Activated T-helper 2 cell treated with anti-CD3 and anti-CD28 coated beads, Interferon-gamma antibody, Interleukin-2, Interleukin-4, amounts not matched to agents 10 μg/mL and 5 μg/mL and 100 μg/mL, durations not matched to agents 14 hours and 24 hours and 36 hours (primary cell): ENCODE measurements around the gene SH3PXD2A. TPM values are rescaled to one million over a fixed set of nuclear protein-coding genes. Genes with fewer than 3 reads are reported as not detected.

Experiments
- DNase-seq: peaks from one replicate; pipeline ENCODE4 v3.0.0; 2021; ENCODE audit warnings: low spot score
- H3K27ac Mint-ChIP-seq: one replicate; pipeline ENCODE4 v1.8.0; 2021; ENCODE audit warnings: mixed read lengths
- H3K27me3 Mint-ChIP-seq: one replicate; pipeline ENCODE4 v1.8.0; 2021; ENCODE audit warnings: low read depth, mixed read lengths
- H3K36me3 Mint-ChIP-seq: one replicate; pipeline ENCODE4 v1.8.0; 2021; ENCODE audit warnings: low read depth, mixed read lengths
- H3K4me1 Mint-ChIP-seq: one replicate; pipeline ENCODE4 v1.8.0; 2021; ENCODE audit warnings: low read depth, mixed read lengths
- H3K4me3 Mint-ChIP-seq: one replicate; pipeline ENCODE4 v1.8.0; 2021; ENCODE audit warnings: low read depth, mild to moderate bottlenecking, moderate library complexity, mixed read lengths
- H3K9me3 Mint-ChIP-seq: one replicate; pipeline ENCODE4 v1.8.0; 2021; ENCODE audit warnings: mixed read lengths
- intact Hi-C: fragments of 100-400 bp; cut with micrococcal nuclease; formaldehyde crosslinking; loops from one replicate; pipeline ENCODE4 v1.15.1; 2023
- total RNA-seq: library from RNA; stranded (reverse); gene quantifications from 2 replicates; pipeline ENCODE4 v1.2.3, GENCODE V29; 2022

SH3PXD2A gene
- total RNA-seq, 1 donor from 2014 or later: 8.6 TPM

DNA sequence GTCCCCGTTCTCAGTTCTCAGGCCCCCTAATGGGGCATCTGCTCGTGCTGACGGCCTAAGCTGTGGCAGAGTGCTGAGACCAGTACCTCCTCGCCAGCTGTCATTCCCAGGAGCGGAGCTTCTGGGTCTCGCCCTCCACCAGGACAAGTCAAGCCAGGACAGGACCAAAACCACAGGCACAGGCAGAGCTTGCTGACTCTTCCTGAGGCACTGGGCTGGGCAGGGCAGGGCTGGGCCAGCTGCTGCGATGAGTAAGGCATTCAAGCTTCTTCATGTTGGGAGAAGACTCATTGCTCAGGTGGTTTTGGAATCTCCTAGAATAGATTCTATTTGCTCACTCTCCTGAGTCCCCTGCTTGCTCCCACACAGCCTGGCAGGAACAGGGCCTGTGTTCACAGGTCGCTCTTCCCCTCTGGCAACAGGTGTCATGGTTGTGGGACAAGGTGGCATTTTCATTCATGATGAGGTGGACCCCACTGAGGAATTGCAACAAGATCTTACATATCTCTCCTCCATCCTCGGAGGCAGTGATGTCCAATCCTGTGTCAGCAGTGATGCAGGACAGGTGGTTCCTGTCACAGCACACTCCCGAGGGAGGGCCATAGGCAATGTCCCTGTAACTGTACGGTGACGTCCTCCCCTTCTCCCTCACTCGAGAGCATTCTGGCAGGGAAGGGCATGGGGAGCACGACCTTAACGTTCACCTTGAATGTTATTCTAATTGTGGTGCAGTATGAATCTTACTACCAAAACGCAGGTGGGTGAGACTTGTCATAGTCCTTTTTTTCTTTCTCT is 17.0 kb upstream of the SH3PXD2A start:
- intact Hi-C loops: no loop called here
- no peak for DNase-seq
- Mint-ChIP-seq H3K27ac (no peak overlapping the region), H3K9me3 (no peaks in the 10 kb centered on the region), H3K36me3 (peaks cover 3% of the 10 kb centered on the region), H3K4me1 (no peaks in the 10 kb centered on the region), H3K4me3 (no peak overlapping the region), H3K27me3 (no peaks in the 10 kb centered on the region)

DNA sequence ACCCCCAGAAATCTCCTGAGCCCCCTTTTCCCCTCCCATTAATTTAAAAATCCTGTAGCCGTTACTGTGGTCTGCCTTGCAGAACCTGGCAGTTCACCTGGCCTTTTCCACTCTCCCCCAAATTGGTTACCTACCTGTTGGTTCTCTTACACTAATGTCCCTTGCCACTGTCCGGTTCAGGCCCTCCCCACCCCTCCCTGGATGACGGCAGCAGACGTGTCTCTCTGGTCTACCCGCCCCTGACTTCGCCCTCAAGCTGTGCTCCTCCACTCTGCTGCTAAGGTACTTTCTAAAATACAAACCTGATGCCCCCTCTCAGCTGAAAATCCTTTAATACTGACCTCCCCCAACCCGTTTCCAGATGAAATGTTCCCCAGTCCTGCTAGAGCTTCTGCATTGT is 15.6 kb upstream of the SH3PXD2A start:
- Mint-ChIP-seq H3K36me3 (peaks cover 3% of the 10 kb centered on the region), H3K4me3 (no peak overlapping the region)

DNA sequence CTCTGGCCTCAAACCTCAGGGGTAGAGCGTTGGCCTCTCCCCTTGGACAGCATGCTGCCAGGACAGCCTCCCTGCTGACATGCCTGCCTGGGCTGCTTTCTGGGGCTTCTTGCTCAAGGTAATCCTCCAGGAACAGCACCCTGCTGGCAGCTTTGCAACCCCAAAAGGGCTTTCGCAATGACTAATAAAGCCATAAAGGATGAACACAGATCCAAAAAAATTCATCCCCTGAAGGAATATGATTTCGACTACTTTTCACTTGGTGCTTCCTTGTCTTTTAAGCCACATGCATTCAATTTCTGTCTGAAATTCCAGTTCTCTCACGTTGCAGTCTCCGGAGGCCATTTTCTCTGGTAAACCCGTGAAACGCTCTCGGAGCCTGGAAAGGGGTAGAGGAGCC is 15.1 kb upstream of the SH3PXD2A start:
- Mint-ChIP-seq H3K9me3 (peaks cover 4% of the 10 kb centered on the region), H3K27me3 (no peaks in the 10 kb centered on the region), H3K4me1 (no peaks in the 10 kb centered on the region), H3K4me3 (no peak overlapping the region), H3K36me3 (peaks cover 3% of the 10 kb centered on the region), H3K27ac (no peak overlapping the region)
- no peak for DNase-seq
- intact Hi-C loops: no loop called here

More for the DNA sequence above, 15.6 kb upstream of the SH3PXD2A start:
- Mint-ChIP-seq H3K27ac (no peak overlapping the region), H3K27me3 (no peaks in the 10 kb centered on the region), H3K4me1 (no peaks in the 10 kb centered on the region), H3K9me3 (no peaks in the 10 kb centered on the region)
- no peak for DNase-seq
- intact Hi-C loops: no loop called here

DNA sequence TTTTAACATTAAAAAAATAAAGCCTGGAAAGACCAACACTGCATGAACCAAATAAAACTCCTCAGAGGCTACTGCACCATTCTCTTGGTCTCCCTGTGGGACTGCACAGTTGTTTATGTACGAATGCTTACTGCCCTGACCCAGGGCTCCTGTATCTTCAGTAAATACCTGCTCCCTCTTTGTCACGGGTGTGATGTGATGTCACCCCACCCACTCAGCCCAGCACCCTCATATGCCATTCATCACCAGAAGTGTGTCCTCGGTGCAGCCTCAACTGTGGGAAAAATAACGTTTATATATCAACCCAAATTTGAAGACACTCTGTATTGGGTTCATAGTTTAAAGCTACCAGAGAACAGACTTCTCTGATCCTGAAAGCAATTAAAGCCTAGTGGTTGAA is 14.0 kb upstream of the SH3PXD2A start:
- H3K27me3 Mint-ChIP-seq: peaks cover 1% of the 10 kb centered on the region
- peaks cover 14% of the 10 kb centered on the region for H3K9me3 Mint-ChIP-seq
- peaks cover 5% of the 10 kb centered on the region for H3K36me3 Mint-ChIP-seq
- no peak for DNase-seq
- H3K4me1 Mint-ChIP-seq: no peaks in the 10 kb centered on the region
- intact Hi-C loops: no loop called here
- no peak overlapping the region for H3K4me3 Mint-ChIP-seq
- H3K27ac Mint-ChIP-seq: no peak overlapping the region

DNA sequence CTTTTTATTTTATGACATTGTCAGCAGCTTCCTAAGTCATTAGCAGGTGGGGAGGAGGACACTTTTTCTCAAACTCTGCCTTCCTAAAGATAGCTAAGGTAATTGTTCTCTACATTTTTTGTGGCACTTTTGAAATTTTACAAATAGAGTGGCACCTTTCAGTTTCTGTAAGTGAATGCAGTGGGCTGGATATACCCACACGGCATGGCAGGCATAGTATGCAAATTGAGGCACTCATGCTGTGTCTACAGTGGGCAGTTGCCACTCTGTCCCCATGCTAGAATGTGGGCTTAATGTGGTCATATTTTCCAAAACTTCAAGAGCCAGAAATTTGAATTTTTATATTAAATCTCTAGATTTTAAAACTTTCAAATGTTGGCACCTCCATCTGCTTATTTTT is 12.8 kb upstream of the SH3PXD2A start:
- Mint-ChIP-seq H3K4me1 (no peaks in the 10 kb centered on the region), H3K27me3 (peaks cover 1% of the 10 kb centered on the region), H3K36me3 (peaks cover 5% of the 10 kb centered on the region), H3K27ac (no peak overlapping the region), H3K4me3 (no peak overlapping the region), H3K9me3 (peaks cover 18% of the 10 kb centered on the region)
- intact Hi-C loops: no loop called here
- DNase-seq: no peak

DNA sequence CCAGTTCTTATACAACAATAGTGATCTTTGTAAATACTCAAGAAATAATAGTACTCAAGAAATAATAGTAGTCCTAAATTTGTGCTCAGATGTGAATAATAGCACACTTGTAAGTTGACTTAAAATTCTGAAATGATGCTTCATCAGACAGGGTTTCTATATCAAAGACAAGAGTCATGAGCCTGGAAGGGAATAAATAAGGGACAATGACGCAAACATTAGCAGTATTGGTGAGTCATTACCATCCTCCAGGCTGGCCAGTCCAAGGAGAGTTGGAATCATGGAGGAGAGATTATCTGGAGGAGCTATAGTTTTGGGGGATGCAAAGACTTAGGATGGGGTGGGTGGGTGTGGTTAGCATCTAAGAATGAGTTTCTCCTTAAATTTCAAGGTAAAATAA is 6.1 kb upstream of the SH3PXD2A start:
- intact Hi-C loops: no loop called here
- no peak for DNase-seq
- peaks cover 5% of the 10 kb centered on the region for H3K36me3 Mint-ChIP-seq
- no peak overlapping the region for H3K27ac Mint-ChIP-seq
- no peak overlapping the region for H3K4me3 Mint-ChIP-seq
- peaks cover 18% of the 10 kb centered on the region for H3K9me3 Mint-ChIP-seq
- peaks cover 3% of the 10 kb centered on the region for H3K4me1 Mint-ChIP-seq
- H3K27me3 Mint-ChIP-seq: peaks cover 31% of the 10 kb centered on the region

DNA sequence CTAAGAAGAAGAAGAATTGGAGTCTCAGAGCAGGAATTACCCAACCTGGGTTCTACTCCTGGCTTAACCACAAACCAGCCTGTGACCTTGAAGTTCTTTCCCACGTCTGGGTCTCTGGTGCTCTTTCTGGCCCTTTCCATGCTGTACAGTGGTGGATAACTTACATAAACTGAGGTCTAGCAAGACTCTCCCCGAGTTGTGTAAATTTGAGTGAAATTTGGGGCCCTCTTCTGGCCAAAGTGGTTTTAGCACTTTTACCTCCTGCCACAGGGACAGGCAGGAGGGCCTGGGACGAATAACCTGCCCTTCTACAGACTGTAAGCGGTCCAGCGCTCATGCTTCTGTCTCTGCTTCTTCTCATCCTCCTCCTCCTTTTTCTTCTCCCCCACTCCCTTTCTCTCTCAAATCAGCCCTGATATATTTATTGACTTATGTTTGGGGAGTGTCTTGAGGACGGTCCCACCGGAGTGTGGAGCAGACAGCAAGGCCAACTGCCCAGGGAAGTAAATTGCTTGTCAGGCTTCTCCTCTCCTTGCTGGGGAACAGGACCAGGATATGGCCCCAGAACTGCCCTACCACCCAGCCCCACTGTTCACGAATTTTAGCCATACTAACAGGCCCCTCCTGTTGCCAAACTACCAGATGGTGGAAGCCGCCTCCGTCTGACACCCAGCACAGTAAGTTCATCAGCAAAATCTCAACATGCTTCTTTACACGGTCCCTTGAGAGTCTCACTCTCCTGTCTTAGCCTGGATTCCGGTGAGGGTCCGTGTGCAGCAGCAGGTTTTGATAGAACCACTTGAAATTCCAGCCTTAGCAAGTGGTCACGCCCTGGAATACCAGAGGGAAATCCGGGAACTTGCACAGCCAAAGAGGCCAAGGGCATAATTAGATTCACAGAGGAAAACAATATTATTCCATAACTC is 4.0 kb upstream of the SH3PXD2A start:
- Mint-ChIP-seq H3K4me3 (no peak overlapping the region), H3K27ac (no peak overlapping the region), H3K27me3 (peaks cover 41% of the 10 kb centered on the region), H3K36me3 (no peaks in the 10 kb centered on the region), H3K9me3 (peaks cover 5% of the 10 kb centered on the region), H3K4me1 (peaks cover 8% of the 10 kb centered on the region)
- DNase-seq: peak; percentile 37
- intact Hi-C loops: loop anchor here (1.0 kb wide), 1 partner anchor 146 kb away; no protein-coding TSS in a partner anchor

DNA sequence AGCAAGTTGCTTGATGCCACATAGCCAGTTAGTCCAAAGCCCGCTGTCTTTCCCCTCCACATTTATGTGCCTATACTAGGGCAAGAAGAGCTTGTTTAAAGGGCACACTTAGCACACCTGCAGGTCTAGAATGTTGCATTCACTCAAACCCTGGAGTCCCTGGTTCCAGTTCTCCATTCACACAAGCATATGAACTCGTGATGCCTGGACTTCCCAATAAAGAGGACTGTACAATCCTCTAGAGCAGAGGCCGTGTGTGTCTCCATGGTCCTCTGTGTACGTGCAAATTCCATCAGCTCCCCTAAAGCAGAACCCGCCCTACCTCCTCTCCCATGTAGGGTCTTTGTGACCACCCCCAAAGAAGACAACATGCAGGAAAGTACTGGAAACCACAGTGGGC is 3.0 kb upstream of the SH3PXD2A start:
- no peak for DNase-seq
- Mint-ChIP-seq H3K27ac (no peak overlapping the region), H3K27me3 (peaks cover 51% of the 10 kb centered on the region), H3K4me1 (peaks cover 12% of the 10 kb centered on the region), H3K4me3 (no peak overlapping the region), H3K9me3 (no peaks in the 10 kb centered on the region), H3K36me3 (no peaks in the 10 kb centered on the region)
- intact Hi-C loops: no loop called here

DNA sequence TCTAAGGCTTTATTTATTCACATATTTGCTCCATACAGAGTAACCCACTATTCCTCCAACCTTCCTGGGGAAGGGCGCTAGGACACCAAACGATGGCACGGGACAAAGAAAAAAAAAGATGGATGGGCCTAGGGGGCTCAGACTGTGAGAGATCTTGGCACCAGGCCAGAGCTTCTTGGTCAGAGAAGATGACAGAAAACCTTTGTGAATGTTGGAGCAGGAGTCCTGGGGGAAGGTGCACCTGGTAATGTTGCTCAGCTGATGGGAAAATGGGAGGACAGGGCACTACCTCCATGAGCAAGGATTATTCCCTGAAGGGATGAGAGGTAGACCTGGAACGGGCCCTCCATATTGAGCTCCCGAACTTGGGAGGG is 1.4 kb upstream of the SH3PXD2A start:
- Mint-ChIP-seq H3K27ac (no peak overlapping the region), H3K4me3 (no peak overlapping the region), H3K36me3 (no peaks in the 10 kb centered on the region), H3K9me3 (no peaks in the 10 kb centered on the region), H3K4me1 (peaks cover 12% of the 10 kb centered on the region), H3K27me3 (peaks cover 62% of the 10 kb centered on the region)
- intact Hi-C loops: no loop called here
- no peak for DNase-seq

DNA sequence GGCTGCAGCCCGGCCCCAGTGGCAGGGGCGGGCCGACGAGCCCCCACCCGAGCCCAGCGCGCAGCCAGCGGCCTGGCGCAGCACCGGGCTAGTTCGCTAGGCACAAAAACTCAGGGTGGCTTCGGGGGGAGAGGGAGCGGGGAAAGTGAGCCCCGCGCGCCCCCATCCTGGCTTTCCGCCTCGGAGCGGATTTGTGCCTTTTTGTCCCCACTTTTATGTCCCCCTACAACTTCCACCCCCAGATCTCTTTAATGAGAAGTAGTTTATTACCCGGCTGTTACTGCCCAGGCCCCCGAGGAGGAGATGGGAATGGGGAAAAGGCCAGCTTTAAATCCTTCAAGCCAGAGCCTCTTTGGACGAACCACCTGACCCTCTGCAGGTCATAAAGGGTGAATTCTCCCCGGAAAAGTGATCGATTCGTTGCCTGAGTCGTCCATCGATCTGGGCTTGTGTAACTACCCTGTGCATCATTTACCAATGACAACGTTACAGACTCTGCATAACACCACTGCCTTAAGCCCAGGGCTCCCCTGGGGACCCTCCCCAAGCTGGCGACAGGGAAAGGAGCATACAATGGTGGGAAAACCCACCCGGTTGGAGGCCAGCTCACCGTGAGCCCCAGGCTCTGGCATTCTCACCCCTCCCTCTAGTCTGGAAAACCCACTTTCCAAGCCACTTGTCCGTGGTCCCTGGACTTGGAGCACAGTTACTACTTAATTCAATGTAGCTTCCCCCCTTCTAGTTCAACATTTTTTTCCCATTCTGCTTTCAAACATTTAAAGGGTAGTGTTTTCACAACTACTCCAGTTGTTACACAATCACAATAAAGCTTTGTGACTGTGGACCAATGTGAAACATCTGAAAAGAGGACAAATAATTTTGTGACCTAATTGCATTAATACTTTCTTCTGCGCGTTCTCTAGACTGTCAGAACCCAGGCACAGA is 748 bp upstream of the SH3PXD2A start:
- intact Hi-C loops: no loop called here
- H3K36me3 Mint-ChIP-seq: no peaks in the 10 kb centered on the region
- no peak overlapping the region for H3K27ac Mint-ChIP-seq
- no peaks in the 10 kb centered on the region for H3K9me3 Mint-ChIP-seq
- peaks cover 12% of the 10 kb centered on the region for H3K4me1 Mint-ChIP-seq
- peaks cover 64% of the 10 kb centered on the region for H3K27me3 Mint-ChIP-seq
- peak overlapping the region; percentile 51 for H3K4me3 Mint-ChIP-seq
- DNase-seq: no peak

DNA sequence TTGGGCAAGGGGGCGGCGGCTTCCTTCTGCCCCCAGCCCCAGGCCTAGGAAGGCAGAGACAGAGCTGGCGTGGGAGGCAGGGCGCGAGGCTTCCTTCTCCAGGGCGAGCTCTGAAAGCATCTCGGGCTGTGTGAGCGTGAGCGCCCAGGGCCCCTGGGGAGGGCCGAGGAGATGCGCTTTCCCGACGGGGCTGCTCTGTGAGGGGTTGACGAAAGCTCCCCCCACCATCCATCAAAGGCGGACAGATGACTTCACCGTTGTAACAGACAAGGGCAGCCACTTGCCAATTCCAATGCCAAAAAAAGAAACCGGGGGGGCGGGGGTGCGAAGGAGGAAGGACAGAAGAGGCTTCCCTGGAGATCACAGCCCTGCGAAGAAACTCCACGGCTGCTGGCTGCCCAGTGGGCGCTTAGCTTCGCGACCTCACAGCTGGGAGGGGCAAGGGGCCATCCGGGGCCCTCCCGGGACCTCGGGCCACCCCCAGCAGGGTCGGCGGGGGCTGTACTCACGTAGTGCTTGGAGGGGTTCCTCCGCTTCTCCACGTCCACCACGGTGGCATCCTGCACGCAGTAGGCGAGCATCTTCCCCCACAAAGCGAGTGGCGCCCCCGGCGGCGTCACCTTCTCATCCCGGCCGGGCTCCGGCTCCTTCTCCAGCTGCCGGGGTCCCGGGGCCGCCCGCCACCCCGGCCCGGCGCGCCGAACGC is 537 bp downstream of the SH3PXD2A start:
- no peak overlapping the region for H3K27ac Mint-ChIP-seq
- DNase-seq: no peak
- H3K4me3 Mint-ChIP-seq: peak overlapping the region; percentile 76
- H3K4me1 Mint-ChIP-seq: peaks cover 12% of the 10 kb centered on the region
- no peaks in the 10 kb centered on the region for H3K36me3 Mint-ChIP-seq
- H3K27me3 Mint-ChIP-seq: peaks cover 70% of the 10 kb centered on the region
- intact Hi-C loops: loop anchor here (5.0 kb wide), 1 partner anchor 53 kb away; no protein-coding TSS in a partner anchor
- no peaks in the 10 kb centered on the region for H3K9me3 Mint-ChIP-seq

DNA sequence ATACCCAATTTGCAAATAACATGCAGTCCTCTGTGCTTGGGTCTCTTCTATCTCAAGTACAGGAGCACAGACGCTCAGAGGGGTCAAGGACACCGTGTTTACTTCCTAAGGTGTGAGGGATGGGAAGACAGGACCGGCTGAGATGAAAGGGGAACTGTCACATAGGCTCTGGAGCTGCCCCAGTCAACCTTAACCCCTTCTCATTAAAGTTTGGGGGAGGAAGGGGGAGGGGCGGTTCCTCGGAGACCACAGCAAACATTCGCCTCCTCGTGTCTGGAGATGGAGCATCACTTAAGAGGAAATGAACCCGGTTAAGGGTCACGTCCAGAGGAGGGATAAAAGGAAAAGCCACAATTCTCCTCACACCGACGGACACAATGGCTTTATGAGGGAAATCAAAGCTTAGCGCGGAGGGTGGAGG is 1.1 kb downstream of the SH3PXD2A start:
- no peak for DNase-seq
- Mint-ChIP-seq H3K27me3 (peaks cover 72% of the 10 kb centered on the region), H3K4me1 (peaks cover 9% of the 10 kb centered on the region), H3K4me3 (peak overlapping the region; percentile 76), H3K36me3 (no peaks in the 10 kb centered on the region), H3K27ac (no peak overlapping the region), H3K9me3 (no peaks in the 10 kb centered on the region)
- intact Hi-C loops: loop anchor here (5.0 kb wide), 1 partner anchor 52 kb away; no protein-coding TSS in a partner anchor
